Astrocyte (in vitro differentiated cells and primary cell): ENCODE results near the gene NARS2. TPM values are rescaled to one million over a fixed set of nuclear protein-coding genes. Genes with fewer than 3 reads are reported as not detected.

Experiments used
- DNase-seq: peaks from one replicate; pipeline ENCODE4 v3.0.0-alpha.2; 2010; ENCODE audit warnings: low read depth
- FAIRE-seq: peaks from 2 replicates; lab custom pipeline; 2011; peaks lifted over from hg19 to GRCh38; lab: Jason Lieb, UNC
- H2AFZ ChIP-seq: 2 replicates; pipeline ENCODE4 v1.6.0; 2012; ENCODE audit warnings: low read depth, low read length, inconsistent platforms
- H3K27ac ChIP-seq: 2 replicates; pipeline ENCODE4 v1.5.1; 2011; ENCODE audit warnings: low read depth, low read length, inconsistent platforms
- H3K27me3 ChIP-seq: 2 replicates; pipeline ENCODE4 v1.6.0; 2011; ENCODE audit warnings: low read length, inconsistent platforms; ENCODE audit not compliant: insufficient read depth
- H3K36me3 ChIP-seq: 2 replicates; pipeline ENCODE4 v1.5.1; 2011; ENCODE audit warnings: low read length, inconsistent platforms; ENCODE audit not compliant: insufficient read depth
- H3K4me1 ChIP-seq: 2 replicates; pipeline ENCODE4 v1.5.1; 2011; ENCODE audit warnings: low read length, inconsistent platforms; ENCODE audit not compliant: insufficient read depth
- H3K4me2 ChIP-seq: 2 replicates; pipeline ENCODE4 v1.6.0; 2012; ENCODE audit warnings: low read length, inconsistent platforms
- H3K4me3 ChIP-seq: 2 replicates; pipeline ENCODE4 v1.5.1; 2011; ENCODE audit warnings: low read depth, mild to moderate bottlenecking, low read length, inconsistent platforms; ENCODE audit not compliant: insufficient read depth
- H3K79me2 ChIP-seq: 2 replicates; pipeline ENCODE4 v1.6.0; 2012; ENCODE audit warnings: mild to moderate bottlenecking, low read length, inconsistent platforms; ENCODE audit not compliant: insufficient read depth
- H3K9ac ChIP-seq: 2 replicates; pipeline ENCODE4 v1.6.0; 2012; ENCODE audit warnings: mild to moderate bottlenecking, low read length, inconsistent platforms
- H3K9me3 ChIP-seq: 2 replicates; pipeline ENCODE4 v1.5.1; 2012; ENCODE audit warnings: low read depth, mild to moderate bottlenecking, low read length, inconsistent platforms; ENCODE audit not compliant: insufficient read depth
- H4K20me1 ChIP-seq: 2 replicates; pipeline ENCODE4 v1.6.0; 2012; ENCODE audit warnings: low read length, inconsistent platforms; ENCODE audit not compliant: insufficient read depth
- H3K27ac Mint-ChIP-seq: one replicate; pipeline ENCODE4 v1.8.0; 2021; ENCODE audit warnings: mild to moderate bottlenecking, mixed read lengths; ENCODE audit not compliant: unreplicated experiment
- H3K27me3 Mint-ChIP-seq: one replicate; pipeline ENCODE4 v1.8.0; 2021; ENCODE audit warnings: low read depth, mixed read lengths; ENCODE audit not compliant: unreplicated experiment
- H3K36me3 Mint-ChIP-seq: one replicate; pipeline ENCODE4 v1.8.0; 2021; ENCODE audit warnings: low read depth, mixed read lengths; ENCODE audit not compliant: unreplicated experiment
- H3K4me1 Mint-ChIP-seq: one replicate; pipeline ENCODE4 v1.8.0; 2021; ENCODE audit warnings: low read depth, mixed read lengths; ENCODE audit not compliant: unreplicated experiment
- H3K4me3 Mint-ChIP-seq: one replicate; pipeline ENCODE4 v1.8.0; 2021; ENCODE audit warnings: mild to moderate bottlenecking, moderate library complexity, mixed read lengths; ENCODE audit not compliant: unreplicated experiment
- H3K9me3 Mint-ChIP-seq: one replicate; pipeline ENCODE4 v1.8.0; 2021; ENCODE audit warnings: mild to moderate bottlenecking, mixed read lengths; ENCODE audit not compliant: unreplicated experiment
- EZH2 ChIP-seq: IDR thresholded peaks from 2 replicates; pipeline ENCODE4 v1.6.1; 2012; ENCODE audit warnings: mild to moderate bottlenecking, low read length, inconsistent platforms; ENCODE audit not compliant: insufficient read depth
- total RNA-seq: library from RNA; stranded (reverse); gene quantifications from 2 replicates; pipeline ENCODE4 v1.2.1, GENCODE V29; 2021
- TF ChIP-seq, protein P1 (sequence below): IDR thresholded peaks from 2 replicates; pipeline ENCODE4 v1.5.1; 2011; ENCODE audit warnings: low read depth, mild to moderate bottlenecking, inconsistent platforms, low read length, moderate library complexity; ENCODE audit not compliant: insufficient read depth

NARS2 gene
- total RNA-seq, 1 donor from 2014 or later, result 10.1 TPM

DNA sequence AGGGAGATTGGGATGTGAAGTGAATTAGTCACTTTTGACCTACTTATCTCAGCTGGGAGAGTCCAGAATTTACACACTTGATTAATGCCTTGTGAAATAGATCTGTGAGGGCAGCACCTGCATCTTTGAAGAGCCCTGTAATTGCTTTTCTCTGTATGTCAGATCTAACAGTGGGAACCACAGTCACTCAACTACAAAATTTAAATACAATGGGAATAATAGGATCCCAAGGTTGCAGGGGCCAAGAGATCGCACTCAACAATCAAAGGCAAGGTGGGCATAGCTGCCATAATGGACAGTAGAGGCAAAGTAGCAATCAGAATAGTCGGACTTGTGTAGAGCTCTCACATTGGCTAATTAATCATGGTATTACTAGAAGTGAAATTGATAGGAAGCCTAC lies 45.5 kb upstream of the NARS2 start:
- no peaks in the 10 kb centered on the region for H3K36me3 ChIP-seq
- H2AFZ ChIP-seq, result no peak overlapping the region
- DNase-seq (no peak), FAIRE-seq (no peak)
- Mint-ChIP-seq H3K36me3 (peaks cover 7% of the 10 kb centered on the region), H3K9me3 (peaks cover 17% of the 10 kb centered on the region), H3K4me1 (no peaks in the 10 kb centered on the region), H3K27me3 (peaks cover 2% of the 10 kb centered on the region), H3K4me3 (no peak overlapping the region), H3K27ac (no peak overlapping the region)
- no peak overlapping the region for H3K4me2 ChIP-seq
- no peak overlapping the region for H3K9ac ChIP-seq
- H4K20me1 ChIP-seq, result no peaks in the 10 kb centered on the region
- no peaks in the 10 kb centered on the region for H3K4me1 ChIP-seq
- H3K9me3 ChIP-seq, result peaks cover 2% of the 10 kb centered on the region
- H3K27ac ChIP-seq, result no peak overlapping the region
- no peak overlapping the region for H3K4me3 ChIP-seq
- no peaks in the 10 kb centered on the region for H3K27me3 ChIP-seq
- TF ChIP-seq, protein P1, sequence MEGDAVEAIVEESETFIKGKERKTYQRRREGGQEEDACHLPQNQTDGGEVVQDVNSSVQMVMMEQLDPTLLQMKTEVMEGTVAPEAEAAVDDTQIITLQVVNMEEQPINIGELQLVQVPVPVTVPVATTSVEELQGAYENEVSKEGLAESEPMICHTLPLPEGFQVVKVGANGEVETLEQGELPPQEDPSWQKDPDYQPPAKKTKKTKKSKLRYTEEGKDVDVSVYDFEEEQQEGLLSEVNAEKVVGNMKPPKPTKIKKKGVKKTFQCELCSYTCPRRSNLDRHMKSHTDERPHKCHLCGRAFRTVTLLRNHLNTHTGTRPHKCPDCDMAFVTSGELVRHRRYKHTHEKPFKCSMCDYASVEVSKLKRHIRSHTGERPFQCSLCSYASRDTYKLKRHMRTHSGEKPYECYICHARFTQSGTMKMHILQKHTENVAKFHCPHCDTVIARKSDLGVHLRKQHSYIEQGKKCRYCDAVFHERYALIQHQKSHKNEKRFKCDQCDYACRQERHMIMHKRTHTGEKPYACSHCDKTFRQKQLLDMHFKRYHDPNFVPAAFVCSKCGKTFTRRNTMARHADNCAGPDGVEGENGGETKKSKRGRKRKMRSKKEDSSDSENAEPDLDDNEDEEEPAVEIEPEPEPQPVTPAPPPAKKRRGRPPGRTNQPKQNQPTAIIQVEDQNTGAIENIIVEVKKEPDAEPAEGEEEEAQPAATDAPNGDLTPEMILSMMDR, result no peak
- TF ChIP-seq EZH2, result no peak
- no peaks in the 10 kb centered on the region for H3K79me2 ChIP-seq

DNA sequence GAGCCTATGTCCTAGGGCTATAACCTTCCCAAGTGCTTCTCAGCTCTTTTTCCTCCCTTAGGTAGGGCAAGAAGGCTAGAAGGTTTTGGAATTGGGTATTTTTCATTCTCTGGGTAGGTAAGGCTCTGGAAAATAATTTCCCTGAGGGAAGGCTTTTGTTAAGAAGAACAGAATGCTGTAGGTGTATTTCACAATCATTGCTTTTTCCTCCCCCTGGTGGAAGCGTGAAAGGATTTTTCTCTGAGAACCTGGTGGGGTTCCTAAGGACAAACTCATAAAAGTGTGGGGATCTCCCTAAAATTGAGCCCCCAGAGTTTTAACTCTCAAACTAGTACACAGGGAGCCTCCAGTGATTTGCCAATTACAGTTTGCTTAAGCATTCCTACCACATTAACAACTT lies 41.1 kb upstream of the NARS2 start:
- H3K36me3 Mint-ChIP-seq, result peaks cover 7% of the 10 kb centered on the region
- Histone ChIP-seq H3K9ac (no peak overlapping the region), H3K4me2 (no peak overlapping the region), H2AFZ (no peak overlapping the region), H3K4me3 (no peak overlapping the region), H3K36me3 (no peaks in the 10 kb centered on the region), H3K79me2 (no peaks in the 10 kb centered on the region), H3K27ac (no peak overlapping the region), H3K9me3 (peaks cover 2% of the 10 kb centered on the region), H3K4me1 (no peaks in the 10 kb centered on the region), H3K27me3 (no peaks in the 10 kb centered on the region), H4K20me1 (no peaks in the 10 kb centered on the region)
- FAIRE-seq (no peak), DNase-seq (no peak)
- no peaks in the 10 kb centered on the region for H3K4me1 Mint-ChIP-seq
- H3K27me3 Mint-ChIP-seq, result no peaks in the 10 kb centered on the region
- TF ChIP-seq EZH2, result no peak
- TF ChIP-seq, protein P1, result no peak
- peaks cover 16% of the 10 kb centered on the region for H3K9me3 Mint-ChIP-seq
- no peak overlapping the region for H3K27ac Mint-ChIP-seq
- no peak overlapping the region for H3K4me3 Mint-ChIP-seq

DNA sequence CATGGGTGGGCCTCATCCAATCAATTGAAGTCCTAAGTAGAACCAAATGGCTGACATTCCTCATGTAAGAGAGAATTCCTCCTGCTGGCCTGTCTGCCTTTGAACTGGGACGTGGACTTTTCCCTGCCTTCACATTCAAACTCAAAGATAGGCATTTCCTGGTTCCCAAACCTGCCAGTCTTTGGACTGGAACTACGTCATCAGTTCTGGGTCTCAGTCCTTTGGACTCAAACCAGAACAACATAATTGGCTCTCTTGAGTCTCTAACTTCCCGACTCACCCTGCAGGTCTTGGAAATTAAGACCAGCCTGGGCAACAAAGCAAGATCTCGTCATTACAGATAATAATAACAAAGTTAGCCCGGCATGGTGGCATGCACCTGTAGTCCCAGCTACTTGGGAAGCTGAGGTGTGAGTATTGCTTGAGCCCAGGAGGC lies 38.7 kb upstream of the NARS2 start:
- Histone ChIP-seq H3K27ac (no peak overlapping the region), H3K27me3 (no peaks in the 10 kb centered on the region), H3K4me3 (no peak overlapping the region), H2AFZ (no peak overlapping the region), H3K4me1 (no peaks in the 10 kb centered on the region), H3K79me2 (no peaks in the 10 kb centered on the region), H3K9ac (no peak overlapping the region), H3K9me3 (no peaks in the 10 kb centered on the region), H3K4me2 (no peak overlapping the region), H4K20me1 (no peaks in the 10 kb centered on the region), H3K36me3 (no peaks in the 10 kb centered on the region)
- H3K27me3 Mint-ChIP-seq, result no peaks in the 10 kb centered on the region
- no peaks in the 10 kb centered on the region for H3K4me1 Mint-ChIP-seq
- no peak for TF ChIP-seq EZH2
- TF ChIP-seq, protein P1, result no peak
- H3K9me3 Mint-ChIP-seq, result peaks cover 3% of the 10 kb centered on the region
- no peak overlapping the region for H3K27ac Mint-ChIP-seq
- H3K4me3 Mint-ChIP-seq, result no peak overlapping the region
- DNase-seq, result no peak
- no peaks in the 10 kb centered on the region for H3K36me3 Mint-ChIP-seq
- no peak for FAIRE-seq
